Stimulated activated CD8-positive, alpha-beta memory T cell treated with anti-CD3 and anti-CD28 coated beads, Interleukin-7, amount 100 ng/mL, for 24 hours (primary cell): ENCODE data around the gene TENT5C.

Experiments used
- DNase-seq: peaks from one replicate; pipeline ENCODE4 v3.0.0-alpha.2; 2020; ENCODE audit warnings: low read depth

The TENT5C gene

GRCh38 chr1:117636637-117637425 is 31.0 kb downstream of the TENT5C start:
- DNase-seq: no peak

GRCh38 chr1:117638141-117638540 is 32.3 kb downstream of the TENT5C start:
- DNase-seq: no peak

GRCh38 chr1:117638759-117639158 is 32.9 kb downstream of the TENT5C start:
- no peak for DNase-seq

GRCh38 chr1:117639741-117640140 is 33.9 kb downstream of the TENT5C start:
- no peak for DNase-seq

- DNase-seq: no peak
Observed at GRCh38 chr1:117641536-117641935, 35.7 kb downstream of the TENT5C start.

- no peak for DNase-seq
Observed at GRCh38 chr1:117642963-117643362, 37.1 kb downstream of the TENT5C start.

GRCh38 chr1:117643601-117644000 is 37.8 kb downstream of the TENT5C start:
- DNase-seq: no peak

- no peak for DNase-seq
Observed at GRCh38 chr1:117644696-117645311, 39.0 kb downstream of the TENT5C start.

GRCh38 chr1:117645343-117645742 is 39.5 kb downstream of the TENT5C start:
- DNase-seq: no peak

GRCh38 chr1:117646007-117646811 is 40.4 kb downstream of the TENT5C start:
- DNase-seq: no peak

- DNase-seq: no peak
Observed at GRCh38 chr1:117646956-117647355, 41.1 kb downstream of the TENT5C start.

- no peak for DNase-seq
Observed at GRCh38 chr1:117648015-117648414, 42.2 kb downstream of the TENT5C start.

GRCh38 chr1:117650840-117651568 is 45.2 kb downstream of the TENT5C start:
- no peak for DNase-seq

- no peak for DNase-seq
Observed at GRCh38 chr1:117651616-117652015, 45.8 kb downstream of the TENT5C start.

GRCh38 chr1:117652421-117652820 is 46.6 kb downstream of the TENT5C start:
- DNase-seq: no peak

GRCh38 chr1:117653195-117653594 is 47.3 kb downstream of the TENT5C start:
- DNase-seq: no peak

- DNase-seq: no peak
Observed at GRCh38 chr1:117653732-117654492, 48.1 kb downstream of the TENT5C start.

GRCh38 chr1:117654493-117655219 is 48.8 kb downstream of the TENT5C start:
- DNase-seq: no peak

GRCh38 chr1:117655220-117655577 is 49.4 kb downstream of the TENT5C start:
- DNase-seq: no peak

- peak; percentile 59 for DNase-seq
Observed at GRCh38 chr1:117656202-117656641, 50.4 kb downstream of the TENT5C start.

- DNase-seq: no peak
Observed at GRCh38 chr1:117657031-117657430, 51.2 kb downstream of the TENT5C start.
